GM21576 (cell line): Measurements from ENCODE around the gene CGGBP1.
"Not testable (repeated sequence)": the region's sequence is repeated elsewhere in the genome, so short reads cannot be mapped to it uniquely, and the experiment has no call there.

Experiments
- ATAC-seq: cut with Tn5 transposase; IDR thresholded peaks from one replicate; pipeline ENCODE4 v1.9.1; 2021; ENCODE audit warnings: mild to moderate bottlenecking, moderate library complexity; ENCODE audit not compliant: unreplicated experiment

CGGBP1 gene

DNA sequence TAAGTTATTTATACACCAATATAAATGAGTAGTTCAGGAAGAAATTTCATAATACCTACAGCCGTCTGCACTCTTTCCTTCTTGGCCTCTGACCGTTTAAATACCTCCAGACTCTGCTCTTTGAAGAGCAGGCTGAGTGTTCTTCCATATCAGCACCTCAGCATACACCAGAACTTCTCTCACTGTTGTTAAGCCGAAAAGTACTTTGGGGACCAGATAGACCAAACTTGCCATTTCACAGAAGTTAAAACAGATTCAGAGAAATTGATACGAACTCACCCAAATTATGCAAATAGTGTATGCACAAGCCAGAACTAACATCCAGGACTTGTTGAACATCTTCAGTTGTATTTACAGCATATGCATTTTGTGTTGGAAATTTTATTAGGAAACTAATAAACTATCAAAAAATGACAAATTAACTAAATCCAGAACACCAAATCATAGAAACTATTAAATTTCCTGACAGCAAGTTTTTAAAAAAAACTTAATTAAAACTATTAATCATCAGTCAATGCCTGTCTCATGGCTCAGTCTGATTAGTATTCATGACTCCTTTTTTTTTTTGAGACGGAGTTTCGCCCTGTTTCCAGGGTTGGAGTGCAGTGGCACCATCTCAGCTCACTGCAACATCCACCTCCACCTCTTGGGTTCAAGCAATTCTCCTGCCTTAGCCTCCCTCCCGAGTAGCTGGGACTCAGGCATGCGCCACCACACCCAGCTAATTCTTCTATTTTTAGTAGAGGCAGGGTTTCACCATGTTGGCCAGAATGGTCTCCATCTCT lies 24.1 kb downstream of the CGGBP1 start:
- ATAC-seq: no peak

GRCh38 chr3:88033808-88034207 lies 25.0 kb downstream of the CGGBP1 start:
- no peak for ATAC-seq

GRCh38 chr3:88033079-88033478 lies 25.7 kb downstream of the CGGBP1 start:
- ATAC-seq: no peak

GRCh38 chr3:88032245-88032644 lies 26.6 kb downstream of the CGGBP1 start:
- peak; percentile 11 for ATAC-seq

- peak; percentile 79 for ATAC-seq
These were observed 27.1 kb downstream of the CGGBP1 start for GRCh38 chr3:88031642-88032077.

DNA sequence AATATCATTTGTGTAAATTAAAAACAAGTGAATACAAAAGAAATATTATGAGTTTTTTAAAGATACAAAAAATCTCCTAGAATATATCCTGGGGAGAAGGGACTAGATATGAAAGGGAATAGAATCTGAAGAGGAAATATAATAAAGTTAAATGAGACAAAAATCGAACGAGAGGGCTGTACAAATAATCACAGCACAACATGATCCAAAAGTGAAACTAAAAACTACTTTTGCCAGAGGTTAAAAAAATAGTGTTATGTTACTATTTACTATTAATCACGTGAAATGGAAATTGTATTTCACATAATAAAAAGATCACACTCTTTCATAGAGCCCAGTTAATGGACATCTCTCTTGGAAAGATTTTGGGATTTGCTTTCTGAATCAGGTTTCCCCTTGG lies 28.6 kb downstream of the CGGBP1 start:
- no peak for ATAC-seq

DNA sequence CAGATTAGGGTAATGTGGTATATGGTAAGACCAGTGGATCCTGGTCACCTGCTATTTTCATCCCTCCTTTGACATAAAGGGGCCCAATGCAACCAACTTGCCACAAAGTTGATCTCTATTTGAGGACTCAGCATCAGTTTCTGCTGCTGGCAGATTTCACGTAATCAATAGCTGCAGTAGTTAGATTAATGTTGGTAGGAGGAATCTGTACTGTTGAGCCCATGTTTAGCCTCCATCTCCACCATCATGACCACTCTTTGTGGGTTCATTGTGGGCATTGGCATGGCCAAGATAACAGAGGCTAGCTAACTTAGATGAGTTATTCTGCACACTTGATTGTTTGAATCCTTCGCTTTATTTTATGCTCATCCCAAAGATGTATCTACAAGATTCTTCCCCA lies 29.9 kb downstream of the CGGBP1 start:
- no peak for ATAC-seq

- no peak for ATAC-seq
These were observed 33.7 kb downstream of the CGGBP1 start for GRCh38 chr3:88025001-88025552.

GRCh38 chr3:88019024-88019423 lies 39.8 kb downstream of the CGGBP1 start:
- ATAC-seq: peak; percentile 95

DNA sequence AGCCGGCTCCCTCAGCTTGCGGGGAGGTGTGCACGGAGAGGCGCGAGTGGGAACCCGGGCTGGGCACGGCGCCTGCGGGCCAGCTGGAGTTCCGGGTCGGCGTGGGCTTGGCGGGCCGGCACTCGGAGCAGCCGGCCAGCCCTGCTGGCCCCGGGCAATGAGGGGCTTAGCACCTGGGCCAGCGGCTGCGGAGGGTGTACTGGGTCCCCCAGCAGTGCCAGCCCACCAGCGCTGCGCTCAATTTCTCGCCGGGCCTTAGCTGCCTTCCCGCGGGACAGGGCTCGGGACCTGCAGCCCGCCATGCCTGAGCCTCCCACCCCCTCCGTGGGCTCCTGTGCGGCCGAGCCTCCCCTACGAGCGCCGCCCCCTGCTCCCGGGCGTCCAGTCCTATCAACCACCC lies 43.1 kb downstream of the CGGBP1 start:
- not testable (repeated sequence) for ATAC-seq

DNA sequence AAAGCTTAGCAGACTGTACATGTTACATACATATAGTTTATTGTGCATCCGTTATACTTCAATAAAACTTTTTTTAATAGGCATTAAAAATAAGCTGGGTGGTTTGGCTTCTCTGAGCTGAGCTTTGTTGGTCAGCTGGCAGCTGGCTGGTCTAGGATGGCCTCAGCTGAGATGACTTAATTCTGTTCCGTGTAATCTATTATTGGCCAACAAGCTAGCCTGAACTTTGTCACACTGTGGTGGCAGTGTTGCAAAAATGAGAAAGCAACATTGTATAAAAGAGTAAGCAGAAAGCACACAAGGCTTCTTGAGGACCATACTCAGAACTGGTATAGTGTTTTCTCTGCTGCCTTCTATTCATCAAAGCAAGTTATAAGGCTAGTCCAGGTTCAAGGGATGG lies 45.2 kb downstream of the CGGBP1 start:
- no peak for ATAC-seq

- ATAC-seq: no peak
These were observed 48.0 kb downstream of the CGGBP1 start for GRCh38 chr3:88010810-88011209.

GRCh38 chr3:88009066-88009465 lies 49.7 kb downstream of the CGGBP1 start:
- ATAC-seq: no peak

DNA sequence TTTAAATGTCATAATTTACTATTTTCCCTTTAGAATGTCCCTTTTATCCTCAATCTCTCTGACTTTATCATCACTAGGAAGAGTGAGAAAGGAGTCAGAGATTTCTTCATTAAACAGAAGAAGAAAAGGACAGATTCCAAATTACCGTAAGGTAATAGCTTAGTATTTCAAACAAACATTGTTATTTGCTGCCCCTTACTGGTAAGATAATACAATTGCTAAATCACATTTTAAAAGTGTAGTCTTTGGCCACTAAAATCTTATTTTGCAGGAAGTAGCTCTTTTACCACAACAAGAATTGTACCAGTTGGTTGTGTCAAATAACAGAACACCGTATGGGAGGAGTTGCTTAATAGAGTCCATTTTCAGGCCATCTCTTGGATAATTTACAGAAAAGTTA lies 53.7 kb downstream of the CGGBP1 start:
- no peak for ATAC-seq

- ATAC-seq: no peak
These were observed 55.6 kb downstream of the CGGBP1 start for GRCh38 chr3:88003115-88003755.

- ATAC-seq: no peak
These were observed 56.4 kb downstream of the CGGBP1 start for GRCh38 chr3:88002448-88002847.
